AG20443 (cell line): Measurements from ENCODE around the gene SOWAHA.
A peak's percentile ranks its signal among the peaks of the same experiment; 100 is the strongest.

Experiments
- DNase-seq: peaks from one replicate; pipeline ENCODE4 v3.0.0; 2012; ENCODE audit warnings: low spot score, mixed read lengths

Gene SOWAHA

DNA sequence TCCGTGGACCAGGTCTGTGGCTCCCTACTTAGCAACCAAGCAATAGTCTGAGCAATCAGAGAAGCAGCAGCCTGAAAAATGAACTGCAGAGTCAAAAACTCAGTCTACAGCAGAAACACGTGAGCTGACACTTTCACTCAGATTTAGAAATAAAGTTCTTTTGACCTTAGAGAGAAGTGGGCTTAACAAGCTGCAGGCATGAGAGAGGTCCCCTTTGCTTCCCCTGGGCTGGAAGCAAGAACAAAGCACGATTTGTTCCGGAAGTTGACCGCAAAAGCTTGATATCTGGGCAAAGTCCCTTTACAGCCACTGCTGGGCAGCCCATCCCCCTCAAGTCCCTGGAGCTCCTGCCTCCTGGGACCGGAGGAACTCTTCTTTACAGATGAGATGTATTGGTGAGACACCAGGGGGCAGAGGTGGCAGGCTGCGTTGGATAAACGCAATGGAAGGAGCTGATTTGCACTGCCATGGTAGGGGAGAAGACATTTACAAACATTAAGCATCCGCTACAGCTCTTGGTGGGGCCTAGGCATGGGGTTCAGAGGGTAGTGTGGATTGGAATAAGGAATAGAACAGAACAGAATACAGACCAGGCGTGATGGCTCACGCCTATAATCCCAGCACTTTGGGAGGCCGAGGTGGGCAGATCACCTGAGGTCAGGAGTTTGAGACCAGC is 5.8 kb upstream of the SOWAHA start:
- no peak for DNase-seq

DNA sequence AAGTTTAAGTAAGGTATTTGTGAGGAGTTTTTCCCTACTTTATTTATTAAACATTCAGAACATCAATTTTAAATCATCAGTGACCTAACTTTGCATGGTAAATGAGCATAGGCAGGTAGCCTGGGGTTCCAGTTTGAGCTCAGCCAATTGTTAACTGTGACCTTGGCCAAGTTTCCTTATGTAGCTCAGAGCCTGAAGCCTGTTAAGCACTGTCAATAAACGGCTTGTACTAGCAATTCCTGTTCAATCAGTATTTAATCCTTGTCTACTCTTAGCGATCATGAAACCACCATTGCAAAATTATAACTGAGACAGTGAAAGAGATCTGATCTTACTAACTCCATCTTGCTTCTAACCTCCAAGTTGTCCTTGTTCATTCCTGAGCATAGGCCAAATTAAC is 4.7 kb upstream of the SOWAHA start:
- no peak for DNase-seq

DNA sequence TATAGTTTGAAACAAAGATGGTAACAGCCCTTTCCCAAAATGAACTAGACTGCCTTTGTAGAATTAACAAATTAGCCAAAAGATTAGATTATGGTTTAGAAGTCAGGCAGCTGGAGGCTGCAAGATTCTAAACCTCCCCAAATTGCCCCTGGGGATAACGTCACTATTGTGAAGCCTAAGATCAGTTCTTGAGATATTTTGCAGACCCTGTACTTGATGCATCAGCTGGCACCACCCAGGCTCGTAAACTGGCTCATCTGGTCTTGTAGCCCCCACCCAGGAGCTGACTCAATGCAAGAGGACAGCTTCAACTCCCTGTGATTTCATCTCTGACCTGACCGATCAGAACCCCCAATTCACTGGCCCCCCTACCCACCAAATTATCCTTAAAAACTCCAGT is 4.2 kb upstream of the SOWAHA start:
- DNase-seq: no peak

- no peak for DNase-seq
Measured at GRCh38 chr5:132810605-132811004, 2.5 kb upstream of the SOWAHA start.

DNA sequence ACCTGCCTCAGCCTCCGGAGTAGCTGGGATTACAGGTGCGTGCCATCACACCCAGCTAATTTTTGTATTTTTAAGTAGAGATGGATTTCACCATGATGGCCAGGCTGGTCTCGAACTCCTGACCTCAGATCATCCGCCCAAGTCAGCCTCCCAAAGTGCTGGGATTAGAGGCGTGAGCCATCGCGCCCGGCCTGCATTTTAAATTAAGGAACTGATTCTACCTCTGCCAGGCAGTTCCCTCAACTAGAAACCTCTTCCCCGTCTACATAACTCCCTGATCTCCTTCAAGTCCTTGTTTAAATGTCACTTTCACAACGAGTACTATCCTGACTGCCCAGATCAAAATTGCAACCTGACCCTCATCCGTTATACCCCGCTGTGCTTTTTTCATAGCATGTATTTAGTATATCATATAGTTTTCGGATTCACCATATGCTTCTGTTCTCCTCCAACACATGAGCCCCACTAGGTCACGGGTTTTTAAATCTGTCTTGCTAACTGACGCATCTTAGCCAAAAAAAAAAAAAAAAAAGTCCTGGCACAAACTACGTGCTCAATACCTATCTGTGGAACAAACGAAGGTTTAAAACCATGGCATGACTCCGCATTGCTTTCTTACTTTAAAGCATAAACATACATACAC is 858 bp upstream of the SOWAHA start:
- DNase-seq: no peak

DNA sequence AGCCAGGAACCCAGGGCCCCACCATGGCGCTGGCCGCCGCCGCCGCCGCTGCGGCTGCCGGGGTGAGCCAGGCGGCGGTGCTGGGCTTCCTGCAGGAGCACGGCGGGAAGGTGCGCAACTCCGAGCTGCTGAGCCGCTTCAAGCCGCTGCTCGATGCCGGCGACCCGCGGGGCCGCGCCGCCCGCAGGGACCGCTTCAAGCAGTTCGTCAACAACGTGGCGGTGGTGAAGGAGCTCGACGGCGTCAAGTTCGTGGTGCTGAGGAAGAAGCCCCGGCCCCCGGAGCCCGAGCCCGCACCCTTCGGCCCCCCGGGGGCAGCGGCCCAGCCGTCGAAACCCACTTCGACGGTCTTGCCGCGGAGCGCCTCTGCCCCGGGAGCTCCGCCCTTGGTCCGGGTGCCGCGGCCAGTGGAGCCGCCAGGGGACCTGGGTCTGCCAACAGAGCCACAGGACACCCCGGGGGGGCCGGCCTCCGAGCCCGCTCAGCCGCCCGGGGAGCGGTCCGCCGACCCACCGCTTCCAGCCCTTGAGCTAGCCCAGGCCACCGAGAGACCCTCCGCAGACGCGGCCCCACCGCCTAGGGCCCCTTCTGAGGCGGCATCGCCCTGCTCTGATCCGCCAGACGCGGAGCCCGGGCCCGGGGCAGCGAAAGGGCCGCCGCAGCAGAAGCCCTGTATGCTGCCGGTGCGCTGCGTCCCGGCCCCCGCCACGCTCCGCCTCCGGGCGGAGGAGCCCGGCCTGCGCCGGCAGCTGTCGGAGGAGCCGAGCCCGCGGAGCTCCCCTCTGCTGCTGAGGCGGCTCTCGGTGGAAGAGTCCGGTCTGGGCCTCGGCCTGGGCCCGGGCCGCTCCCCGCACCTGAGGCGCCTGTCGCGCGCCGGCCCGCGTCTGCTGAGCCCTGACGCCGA is 749 bp downstream of the SOWAHA start:
- peak; percentile 52 for DNase-seq

DNA sequence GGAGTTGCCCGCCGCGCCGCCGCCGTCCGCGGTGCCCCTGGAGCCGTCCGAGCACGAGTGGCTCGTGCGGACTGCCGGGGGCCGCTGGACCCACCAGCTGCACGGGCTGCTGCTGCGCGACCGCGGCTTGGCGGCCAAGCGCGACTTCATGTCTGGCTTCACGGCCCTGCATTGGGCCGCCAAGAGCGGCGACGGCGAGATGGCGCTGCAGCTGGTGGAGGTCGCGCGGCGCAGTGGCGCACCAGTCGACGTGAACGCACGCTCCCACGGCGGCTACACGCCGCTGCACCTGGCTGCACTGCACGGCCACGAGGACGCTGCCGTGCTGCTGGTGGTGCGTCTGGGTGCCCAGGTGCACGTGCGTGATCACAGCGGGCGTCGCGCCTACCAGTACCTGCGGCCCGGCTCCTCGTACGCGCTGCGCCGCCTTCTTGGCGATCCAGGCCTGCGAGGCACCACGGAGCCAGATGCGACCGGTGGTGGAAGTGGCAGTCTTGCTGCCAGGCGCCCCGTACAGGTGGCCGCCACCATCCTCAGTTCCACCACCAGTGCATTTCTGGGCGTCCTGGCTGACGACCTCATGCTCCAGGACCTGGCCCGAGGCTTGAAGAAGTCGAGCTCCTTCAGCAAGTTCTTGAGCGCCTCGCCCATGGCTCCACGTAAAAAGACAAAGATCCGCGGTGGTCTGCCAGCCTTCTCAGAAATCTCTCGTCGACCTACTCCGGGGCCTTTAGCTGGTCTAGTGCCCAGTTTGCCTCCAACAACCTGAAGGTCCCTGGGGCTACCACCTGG is 1.6 kb downstream of the SOWAHA start:
- DNase-seq: no peak

GRCh38 chr5:132815454-132815853 is 2.4 kb downstream of the SOWAHA start:
- DNase-seq: peak; percentile 56

GRCh38 chr5:132816083-132816482 is 3.0 kb downstream of the SOWAHA start:
- DNase-seq: no peak

DNA sequence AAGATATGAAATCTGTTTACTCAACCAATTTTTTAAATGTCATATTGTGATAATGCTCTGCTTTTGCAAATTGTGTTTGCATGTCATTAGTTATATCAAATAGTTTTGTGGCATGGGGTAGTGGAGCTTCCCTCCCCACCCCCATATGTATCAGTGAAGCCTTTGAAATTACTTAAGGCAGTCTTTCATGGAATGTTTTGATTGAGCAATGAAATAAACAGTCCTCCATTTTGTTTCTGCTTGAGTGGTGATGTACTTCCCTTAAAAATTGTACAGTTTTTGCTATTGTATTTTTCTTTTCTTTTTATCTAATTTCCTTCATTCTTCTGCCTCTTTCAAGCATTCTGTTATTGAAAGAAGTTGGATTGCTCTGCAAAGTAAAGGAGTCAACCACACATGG is 3.5 kb downstream of the SOWAHA start:
- DNase-seq: no peak

GRCh38 chr5:132817011-132817410 is 3.9 kb downstream of the SOWAHA start:
- no peak for DNase-seq

- no peak for DNase-seq
Measured at GRCh38 chr5:132819468-132819867, 6.4 kb downstream of the SOWAHA start.

- peak; percentile 91 for DNase-seq
Measured at GRCh38 chr5:132820162-132820754, 7.2 kb downstream of the SOWAHA start.

DNA sequence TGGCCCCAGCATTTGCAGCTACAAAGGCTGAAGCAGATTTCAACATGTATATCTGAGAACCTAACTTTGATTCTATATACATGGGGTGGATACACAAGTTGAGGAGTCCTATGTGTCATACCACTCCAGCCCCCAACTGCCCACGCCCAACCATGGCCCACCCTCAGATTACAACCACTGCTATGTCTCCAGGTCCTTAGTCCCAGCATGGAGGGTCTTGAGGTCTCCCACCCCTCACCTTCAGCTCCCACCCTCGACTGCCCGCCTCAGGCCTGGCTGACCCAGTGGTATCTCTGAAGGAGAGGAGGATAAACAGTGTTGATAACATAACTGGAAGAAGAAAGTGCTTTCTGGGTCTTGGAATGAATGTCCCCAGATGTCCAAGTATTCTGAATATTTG is 8.2 kb downstream of the SOWAHA start:
- no peak for DNase-seq

DNA sequence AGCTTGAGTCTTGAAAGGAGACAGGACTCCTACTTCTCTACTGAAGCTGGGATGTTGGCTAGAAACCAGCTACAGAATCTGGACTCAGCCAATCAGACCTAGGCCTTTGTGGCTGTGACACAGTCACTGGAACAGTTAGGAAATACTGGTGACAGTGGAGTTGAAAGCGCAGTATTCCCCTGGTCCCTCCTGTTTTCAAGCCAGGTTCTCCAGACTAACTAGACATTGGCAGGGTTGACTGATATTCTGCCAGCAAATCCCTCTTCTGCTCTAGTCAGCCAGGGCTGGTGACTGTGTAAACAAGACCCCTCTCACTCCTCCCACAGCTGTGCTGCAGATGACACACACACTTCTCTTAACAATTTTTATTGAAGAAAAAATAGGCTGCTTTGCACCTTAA is 8.7 kb downstream of the SOWAHA start:
- peak; percentile 53 for DNase-seq

- no peak for DNase-seq
Measured at GRCh38 chr5:132822650-132823480, 9.8 kb downstream of the SOWAHA start.

- DNase-seq: no peak
Measured at GRCh38 chr5:132823481-132824050, 10.5 kb downstream of the SOWAHA start.

DNA sequence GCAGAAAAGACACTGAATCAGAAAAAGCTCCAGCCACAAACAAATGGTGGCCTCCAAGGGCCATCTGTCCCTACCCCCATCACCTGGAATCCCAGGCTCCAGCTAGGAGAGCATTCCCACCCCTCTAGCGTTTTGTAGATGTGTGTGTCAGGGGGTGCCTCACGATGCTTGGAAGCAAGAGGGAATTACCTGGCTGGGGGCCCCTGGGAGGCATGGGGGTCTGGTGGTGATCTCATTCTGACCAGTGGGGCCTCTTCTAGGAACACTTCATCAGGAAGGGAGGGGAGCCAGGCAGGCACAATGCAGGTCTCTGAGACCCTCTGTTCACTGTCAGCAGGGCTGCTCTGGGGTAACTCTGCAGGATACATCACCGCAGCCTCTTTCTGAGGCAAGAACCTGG is 11.3 kb downstream of the SOWAHA start:
- no peak for DNase-seq

- DNase-seq: no peak
Measured at GRCh38 chr5:132825033-132825833, 12.1 kb downstream of the SOWAHA start.
